22Rv1 (cell line): ENCODE data around the gene SNAP25.

Experiments used
- ZFX ChIP-seq: fragments of 450-650 bp; IDR thresholded peaks from 2 replicates; pipeline ENCODE4 v1.6.1; 2017; ENCODE audit warnings: antibody characterized with exemption, borderline replicate concordance
- TF ChIP-seq, protein P1 (sequence below): fragments of 450-650 bp; IDR thresholded peaks from 2 replicates; pipeline ENCODE4 v1.5.1; 2017; ENCODE audit warnings: mild to moderate bottlenecking

DNA sequence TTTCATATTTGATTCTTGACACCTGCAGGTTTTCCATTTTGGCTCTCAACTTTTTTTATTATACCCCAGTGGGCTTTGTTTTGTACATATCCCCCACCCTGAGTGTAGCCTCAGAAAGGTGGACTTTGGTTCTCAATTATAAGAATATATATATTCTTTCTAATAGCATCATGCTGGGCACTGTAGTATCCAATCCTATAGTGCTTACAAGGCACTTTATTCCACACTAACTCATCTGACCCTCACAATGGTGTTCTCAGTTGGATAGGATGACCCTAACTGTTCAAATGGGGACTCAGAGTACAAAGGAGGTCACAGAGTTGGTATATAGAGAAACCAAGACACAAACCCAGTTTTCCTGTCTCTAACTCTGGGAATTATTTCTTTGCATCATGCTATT is 48.9 kb upstream of the SNAP25 start:
- TF ChIP-seq, protein P1, sequence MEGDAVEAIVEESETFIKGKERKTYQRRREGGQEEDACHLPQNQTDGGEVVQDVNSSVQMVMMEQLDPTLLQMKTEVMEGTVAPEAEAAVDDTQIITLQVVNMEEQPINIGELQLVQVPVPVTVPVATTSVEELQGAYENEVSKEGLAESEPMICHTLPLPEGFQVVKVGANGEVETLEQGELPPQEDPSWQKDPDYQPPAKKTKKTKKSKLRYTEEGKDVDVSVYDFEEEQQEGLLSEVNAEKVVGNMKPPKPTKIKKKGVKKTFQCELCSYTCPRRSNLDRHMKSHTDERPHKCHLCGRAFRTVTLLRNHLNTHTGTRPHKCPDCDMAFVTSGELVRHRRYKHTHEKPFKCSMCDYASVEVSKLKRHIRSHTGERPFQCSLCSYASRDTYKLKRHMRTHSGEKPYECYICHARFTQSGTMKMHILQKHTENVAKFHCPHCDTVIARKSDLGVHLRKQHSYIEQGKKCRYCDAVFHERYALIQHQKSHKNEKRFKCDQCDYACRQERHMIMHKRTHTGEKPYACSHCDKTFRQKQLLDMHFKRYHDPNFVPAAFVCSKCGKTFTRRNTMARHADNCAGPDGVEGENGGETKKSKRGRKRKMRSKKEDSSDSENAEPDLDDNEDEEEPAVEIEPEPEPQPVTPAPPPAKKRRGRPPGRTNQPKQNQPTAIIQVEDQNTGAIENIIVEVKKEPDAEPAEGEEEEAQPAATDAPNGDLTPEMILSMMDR: no peak
- TF ChIP-seq ZFX: no peak
